K562 (cell line): ENCODE data around the gene RNF44. TPM values are rescaled to one million over a fixed set of nuclear protein-coding genes. Genes with fewer than 3 reads are reported as not detected.

ENCODE experiments used
- ATAC-seq: fragments of 200-7000 bp; cut with Tn5 transposase; 3 replicates; pipeline ENCODE4 v1.9.1; 2020; ENCODE audit warnings: moderate library complexity
- BruUV-seq: library from RNA; stranded (reverse); fragments of 400-500 nt; replicated peaks from 2 replicates; lab custom pipeline; 2021; lab: Mats Ljungman, UMichigan
- CTCF ChIA-PET: fragments of 300-600 bp; formaldehyde crosslinking; extraction: SDS; loops from one replicate; lab custom pipeline; 2021; ENCODE audit warnings: low intra/inter-chr PET ratio; lab: Yijun Ruan, JAX
- POLR2A ChIA-PET: fragments of 300-600, 350-650 bp; sonication (Branson Sonifier 250); formaldehyde crosslinking; extraction: SDS; loops from one replicate; lab custom pipeline; 2021; ENCODE audit warnings: antibody characterized with exemption, inconsistent platforms; lab: Yijun Ruan, JAX
- DNase-seq, 4 experiments: peaks; one replicate each; pipeline versions ENCODE4 v3.0.0 to v3.0.0-alpha.2; 2011 to 2018; ENCODE audit warnings: low spot score in 3 of 4, mixed read lengths in 3 of 4; ENCODE audit errors: extremely low read depth in 1 of 4
- FAIRE-seq: peaks from 2 replicates; lab custom pipeline; 2011; peaks lifted over from hg19 to GRCh38; lab: Jason Lieb, UNC
- H2AFZ ChIP-seq: 2 replicates; pipeline ENCODE4 v1.6.0; 2011; ENCODE audit warnings: low read depth, low read length, control low read depth, inconsistent platforms
- H3K27ac ChIP-seq: fragments of 200-600 bp; 3 replicates; pipeline ENCODE4 v1.8.0; 2011; ENCODE audit warnings: low read depth, mild to moderate bottlenecking, control low read depth, inconsistent platforms, low read length, moderate library complexity, mixed read lengths; ENCODE audit errors: extremely low read depth
- H3K27me3 ChIP-seq, 2 experiments: fragments of 300-600 bp in 1 of 2; 2 replicates in 1 of 2; 3 replicates in 1 of 2; pipeline versions ENCODE4 v1.6.0 to v1.8.0; 2011; ENCODE audit warnings: inconsistent platforms in 2 of 2, low read length in 2 of 2, mild to moderate bottlenecking in 1 of 2, mixed read lengths in 1 of 2, moderate library complexity in 1 of 2; ENCODE audit not compliant: control insufficient read depth in 2 of 2, insufficient read depth in 2 of 2
- H3K36me3 ChIP-seq: fragments of 300-600 bp; 3 replicates; pipeline ENCODE4 v1.8.0; 2011; ENCODE audit warnings: mild to moderate bottlenecking, low read length, inconsistent platforms; ENCODE audit not compliant: control insufficient read depth, insufficient read depth
- H3K4me1 ChIP-seq, 2 experiments: fragments of 200-600 bp in 1 of 2; replicated peaks in 1 of 2; 2 replicates in 1 of 2; 3 replicates in 1 of 2; pipeline versions ENCODE4 v1.5.1 to v1.8.0; 2011; ENCODE audit warnings: inconsistent platforms in 2 of 2, low read length in 2 of 2, mild to moderate bottlenecking in 1 of 2, mixed read lengths in 1 of 2, moderate library complexity in 1 of 2; ENCODE audit not compliant: control insufficient read depth in 2 of 2, insufficient read depth in 2 of 2
- H3K4me2 ChIP-seq: 2 replicates; pipeline ENCODE4 v1.6.1; 2011; ENCODE audit warnings: low read length, control low read depth, inconsistent platforms, mixed read lengths; ENCODE audit not compliant: insufficient read depth
- H3K4me3 ChIP-seq: fragments of 200-600 bp; sonication (generic), shearing (Covaris generic); 2 replicates; pipeline ENCODE4 v1.5.1; 2016; ENCODE audit warnings: control low read depth, inconsistent platforms
- H3K79me2 ChIP-seq: fragments of 200-600 bp; 3 replicates; pipeline ENCODE4 v1.8.0; 2011; ENCODE audit warnings: low read length, inconsistent platforms; ENCODE audit not compliant: control insufficient read depth, insufficient read depth
- H3K9ac ChIP-seq, 2 experiments: 2 replicates each; pipeline versions ENCODE4 v1.6.0 to v1.6.1; 2011; ENCODE audit warnings: low read depth in 2 of 2, low read length in 2 of 2, control low read depth in 1 of 2, inconsistent platforms in 1 of 2, mild to moderate bottlenecking in 1 of 2, mixed read lengths in 1 of 2; ENCODE audit not compliant: insufficient read depth in 1 of 2
- H3K9me1 ChIP-seq: one replicate; pipeline ENCODE4 v1.6.0; 2011; ENCODE audit warnings: inconsistent platforms, mild to moderate bottlenecking, low read length, moderate library complexity; ENCODE audit not compliant: control insufficient read depth, insufficient read depth
- H3K9me3 ChIP-seq: replicated peaks from 2 replicates; pipeline ENCODE4 v1.5.1; 2011; ENCODE audit warnings: low read depth, low read length, inconsistent platforms; ENCODE audit not compliant: control insufficient read depth, insufficient read depth
- H4K20me1 ChIP-seq: replicated peaks from 2 replicates; pipeline ENCODE4 v1.6.1; 2011; ENCODE audit warnings: low read length, inconsistent platforms, mixed read lengths; ENCODE audit not compliant: control insufficient read depth, insufficient read depth
- CREBBP ChIP-seq: IDR thresholded peaks from one replicate; pipeline ENCODE4 v1.6.1; 2012; ENCODE audit warnings: low read depth, mild to moderate bottlenecking, control low read depth, inconsistent platforms, low read length
- GATAD2B ChIP-seq: fragments of 450-650 bp; IDR thresholded peaks from 2 replicates; pipeline ENCODE4 v1.6.1; 2017; ENCODE audit warnings: mild to moderate bottlenecking, borderline replicate concordance
- MECOM ChIP-seq: fragments of 250-450 bp; sonication (Bioruptor Pico); IDR thresholded peaks from 2 replicates; pipeline ENCODE4 v1.8.0; 2022; ENCODE audit warnings: inconsistent platforms
- PHF8 ChIP-seq: fragments of 200-600 bp; sonication (generic); IDR thresholded peaks from 2 replicates; pipeline ENCODE4 v1.6.1; 2012; ENCODE audit warnings: mixed run types, mild to moderate bottlenecking, inconsistent platforms, low read length, moderate library complexity, borderline replicate concordance
- SNIP1 ChIP-seq: fragments of 450-650 bp; IDR thresholded peaks from 2 replicates; pipeline ENCODE4 v1.7.1; 2017; ENCODE audit warnings: low read depth, mild to moderate bottlenecking
- SREBF1 ChIP-seq: fragments of 150-350 bp; IDR thresholded peaks from 2 replicates; pipeline ENCODE4 v1.6.1; 2014; ENCODE audit warnings: antibody characterized with exemption, low read depth, low read length, borderline replicate concordance
- SREBF2 ChIP-seq: sonication (generic); formaldehyde crosslinking; IDR thresholded peaks from 2 replicates; pipeline ENCODE4 v1.4.0; 2020; ENCODE audit warnings: mild to moderate bottlenecking, missing genetic modification reagents
- SRSF9 ChIP-seq: fragments of 200-400 bp; formaldehyde crosslinking; IDR thresholded peaks from 2 replicates; pipeline ENCODE4 v1.6.1; 2017; ENCODE audit warnings: low read depth, low read length, borderline replicate concordance
- ZBTB1 ChIP-seq: sonication (generic); formaldehyde crosslinking; IDR thresholded peaks from 2 replicates; pipeline ENCODE4 v1.8.1; 2023; ENCODE audit warnings: missing genetic modification reagents, low read depth, mild to moderate bottlenecking, borderline replicate concordance
- ZNF75A ChIP-seq: fragments of 450-650 bp; formaldehyde crosslinking; IDR thresholded peaks from 2 replicates; pipeline ENCODE4 v1.4.0; 2020; ENCODE audit warnings: mild to moderate bottlenecking
- WGBS: fragments of 100-300 bp; shearing (Covaris generic); methylation state at CpG from one replicate; pipeline ENCODE4 v1.1.6; 2016; ENCODE audit warnings: low coverage, mixed read lengths; ENCODE audit not compliant: insufficient coverage; ENCODE audit errors: missing lambda C conversion rate; 5-methylcytosine and 5-hydroxymethylcytosine counted together
- in situ Hi-C: fragments of 300-500 bp; cut with MboI; formaldehyde crosslinking; loops from 4 replicates; pipeline ENCODE4 v1.15.0; 2018; ENCODE audit warnings: inconsistent platforms, mixed read lengths
- intact Hi-C: fragments of 100-400 bp; cut with micrococcal nuclease; formaldehyde crosslinking; loops from 2 replicates; pipeline ENCODE4 v1.14.2; 2022
- polyA plus RNA-seq, 8 experiments: library from polyadenylated mRNA; depleted of rRNA in 4 of 8; stranded (reverse) in 5 of 8; unstranded in 3 of 8; fragments of >200 nt; fragmentation: Nextera tagmentation in 2 of 8; fragmentation: Illumina TruSeq in 1 of 8; extraction: Ambion mirVana in 2 of 8; extraction: Trizol in 1 of 8; gene quantifications; 2 replicates each; pipeline versions ENCODE4 v1.2.1 to v1.2.3, GENCODE V29; 2011 to 2014; ENCODE audit warnings: inconsistent platforms in 1 of 8, missing spikeins in 1 of 8
- total RNA-seq, 7 experiments: library from RNA; depleted of rRNA in 6 of 7; stranded (reverse); fragments of >200 nt in 6 of 7; fragmentation: Illumina TruSeq in 2 of 7; extraction: Trizol in 2 of 7; gene quantifications; 2 replicates each; pipeline versions ENCODE4 v1.2.1 to v1.2.3, GENCODE V29; 2011 to 2021; ENCODE audit warnings: low replicate concordance in 1 of 7
- TF ChIP-seq, protein P1 (sequence below): sonication (generic); formaldehyde crosslinking; IDR thresholded peaks from 2 replicates; pipeline ENCODE4 v1.8.0; 2022; ENCODE audit warnings: mild to moderate bottlenecking, missing genetic modification reagents, borderline replicate concordance

Gene RNF44
- total and polyA plus RNA-seq, 9 of the 15 experiments (the other 6 are each of a cell fraction or from before 2014, with no cell fraction given): 1.6 to 82.6 (median 7.4) TPM

- DNase-seq (no peak), ATAC-seq (no peak), FAIRE-seq (no peak)
- Histone ChIP-seq H3K9me1 (no peaks in the 10 kb centered on the region), H3K4me2 (no peak overlapping the region), H3K36me3 (no peaks in the 10 kb centered on the region), H3K4me3 (no peak overlapping the region), H3K4me1 (peaks cover 0 to 5% of the 10 kb centered on the region in 2 experiments; a peak in 3 of 5 replicates), H4K20me1 (0 out of 2 replicates have a peak, but pooled peaks cover 9% of the 10 kb centered on the region), H3K9me3 (no peaks in the 10 kb centered on the region), H3K27ac (no peak overlapping the region), H3K9ac (no peak overlapping the region), H3K79me2 (no peaks in the 10 kb centered on the region), H2AFZ (no peak overlapping the region), H3K27me3 (peaks cover 5 to 31% of the 10 kb centered on the region in 2 experiments; a peak in 4 of 5 replicates)
- WGBS: 19% methylated on average over 3 of the region's 3 CpGs
- intact Hi-C loops (no loop called here), in situ Hi-C loops (no loop called here)
- POLR2A ChIA-PET: interaction anchor here (0.6 kb wide), 1 partner anchor 176 kb away, joined by 3 read pairs; no protein-coding TSS in a partner anchor
- no TSS peak for BruUV-seq
- CTCF ChIA-PET: no interaction called here
- no peak for TF ChIP-seq MECOM (CRISPR knock-in tag)
- TF ChIP-seq ZNF75A (CRISPR knock-in tag): no peak
- no peak for TF ChIP-seq GATAD2B
- no peak for TF ChIP-seq SNIP1
- TF ChIP-seq, protein P1, sequence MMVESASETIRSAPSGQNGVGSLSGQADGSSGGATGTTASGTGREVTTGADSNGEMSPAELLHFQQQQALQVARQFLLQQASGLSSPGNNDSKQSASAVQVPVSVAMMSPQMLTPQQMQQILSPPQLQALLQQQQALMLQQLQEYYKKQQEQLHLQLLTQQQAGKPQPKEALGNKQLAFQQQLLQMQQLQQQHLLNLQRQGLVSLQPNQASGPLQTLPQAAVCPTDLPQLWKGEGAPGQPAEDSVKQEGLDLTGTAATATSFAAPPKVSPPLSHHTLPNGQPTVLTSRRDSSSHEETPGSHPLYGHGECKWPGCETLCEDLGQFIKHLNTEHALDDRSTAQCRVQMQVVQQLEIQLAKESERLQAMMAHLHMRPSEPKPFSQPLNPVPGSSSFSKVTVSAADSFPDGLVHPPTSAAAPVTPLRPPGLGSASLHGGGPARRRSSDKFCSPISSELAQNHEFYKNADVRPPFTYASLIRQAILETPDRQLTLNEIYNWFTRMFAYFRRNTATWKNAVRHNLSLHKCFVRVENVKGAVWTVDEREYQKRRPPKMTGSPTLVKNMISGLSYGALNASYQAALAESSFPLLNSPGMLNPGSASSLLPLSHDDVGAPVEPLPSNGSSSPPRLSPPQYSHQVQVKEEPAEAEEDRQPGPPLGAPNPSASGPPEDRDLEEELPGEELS (CRISPR knock-in tag): no peak
- no peak for TF ChIP-seq SRSF9
- TF ChIP-seq SREBF1: no peak
- no peak for TF ChIP-seq PHF8
- no peak for TF ChIP-seq SREBF2 (CRISPR knock-in tag)
- no peak for TF ChIP-seq CREBBP
- no peak for TF ChIP-seq ZBTB1
Observed at GRCh38 chr5:176561259-176561658, 24.1 kb upstream of the RNF44 start.
